ENCODE data around the gene EEF1G. TPM values are rescaled to one million over a fixed set of nuclear protein-coding genes. Genes with fewer than 3 reads are reported as not detected.

The EEF1G gene
- total and polyA plus RNA-seq, 9 of the 15 experiments (the other 6 are each of a cell fraction or from before 2014, with no cell fraction given) = 985 to 2,349 (median 2,035) TPM

GRCh38 chr11:62592146-62592815 lies 18.6 kb upstream of the EEF1G start (continued):
- no peak for TF ChIP-seq THRB (CRISPR knock-in tag; conservative IDR thresholded peaks at IDR 0.05)
- no peak for TF ChIP-seq C11orf30 (IDR thresholded peaks at IDR 0.05; ENCODE audit: low read depth)
- TF ChIP-seq RFX5 (IDR thresholded peaks at IDR 0.05; ENCODE audit: low read depth, low read length) = no peak
- no peak for TF ChIP-seq CREM (IDR thresholded peaks at IDR 0.05; ENCODE audit: low read depth)
- no peak for TF ChIP-seq ARID3B (CRISPR knock-in tag; IDR thresholded peaks at IDR 0.05; ENCODE audit: borderline replicate concordance)
- no peak for TF ChIP-seq ZNF140 (CRISPR knock-in tag; IDR thresholded peaks at IDR 0.05)
- no peak for TF ChIP-seq SMAD4 (CRISPR knock-in tag; conservative IDR thresholded peaks at IDR 0.05)
- TF ChIP-seq FOXJ3 (CRISPR knock-in tag; IDR thresholded peaks at IDR 0.05) = no peak
- no peak for TF ChIP-seq RNF2 (IDR thresholded peaks at IDR 0.05)
- no peak for TF ChIP-seq ZNF668 (CRISPR knock-in tag; IDR thresholded peaks at IDR 0.05)
- TF ChIP-seq ZNF133 (CRISPR knock-in tag; IDR thresholded peaks at IDR 0.05) = no peak
- TF ChIP-seq HLTF (IDR thresholded peaks at IDR 0.05) = peak; percentile 17; the same call in 1 of the 2 replicates
- TF ChIP-seq SIN3A (IDR thresholded peaks at IDR 0.05; ENCODE audit: borderline replicate concordance in 2 of 2, control insufficient read depth in 1 of 2, low read depth in 2 of 2, low read length in 2 of 2) = 0 out of 4 replicates have a peak, but pooled peaks of 1 of the 2 experiments have one; percentile 19
- TF ChIP-seq NEUROD1 (IDR thresholded peaks at IDR 0.05; ENCODE audit: borderline replicate concordance, low read depth, low read length, partially characterized antibody) = no peak
- no peak for TF ChIP-seq NCOA2 (IDR thresholded peaks at IDR 0.05; ENCODE audit: partially characterized antibody in 2 of 2)
- TF ChIP-seq ZKSCAN3 (CRISPR knock-in tag; IDR thresholded peaks at IDR 0.05) = no peak
- no peak for TF ChIP-seq HCFC1 (IDR thresholded peaks at IDR 0.05; ENCODE audit: low read depth, low read length)
- no peak for TF ChIP-seq TRIM25 (IDR thresholded peaks at IDR 0.05; ENCODE audit: borderline replicate concordance)
- peak; percentile 33; the same call in 1 of the 2 replicates for TF ChIP-seq NCOR1 (IDR thresholded peaks at IDR 0.05)
- no peak for TF ChIP-seq TEAD4 (IDR thresholded peaks at IDR 0.05; ENCODE audit: low read length)
- no peak for TF ChIP-seq TEAD4 (CRISPR knock-in tag; IDR thresholded peaks at IDR 0.05; ENCODE audit: borderline replicate concordance)
- no peak for TF ChIP-seq BRCA1 (IDR thresholded peaks at IDR 0.05)
- no peak for TF ChIP-seq BRCA1 (CRISPR knock-in tag; IDR thresholded peaks at IDR 0.05)
- no peak for TF ChIP-seq USF2 (CRISPR knock-in tag; IDR thresholded peaks at IDR 0.05)
- TF ChIP-seq PHF21A (IDR thresholded peaks at IDR 0.05; ENCODE audit: borderline replicate concordance, low read depth) = no peak

All from K562 (cell line).